Upper lobe of left lung (tissue), 6 donors: ENCODE data around the gene PSMB2. TPM values are rescaled to one million over a fixed set of nuclear protein-coding genes. Genes with fewer than 3 reads are reported as not detected.

Experiments used
- ATAC-seq, 2 donors: fragments of 200-7000 bp; cut with Tn5 transposase; one replicate each; pipeline ENCODE4 v1.9.1; 2022; ENCODE audit warnings: mild to moderate bottlenecking in 2 of 2, moderate library complexity in 2 of 2; ENCODE audit not compliant: low FRiP score in 2 of 2
- DNase-seq, 2 donors: peaks; one replicate each; pipeline ENCODE4 v3.0.0-alpha.2; 2019 to 2020
- H3K27ac ChIP-seq, 4 donors: fragments of 200-600 bp; sonication (generic); one replicate each; pipeline ENCODE4 v1.5.1; 2016 to 2019
- H3K27me3 ChIP-seq, 4 donors: fragments of 200-600 bp; sonication (generic); one replicate each; pipeline ENCODE4 v1.5.1; 2017 to 2019
- H3K36me3 ChIP-seq, 4 donors: fragments of 200-600 bp; sonication (generic); one replicate each; pipeline ENCODE4 v1.5.1; 2016 to 2019
- H3K4me1 ChIP-seq, 4 donors: fragments of 200-600 bp; sonication (generic); one replicate each; pipeline ENCODE4 v1.5.1; 2018 to 2019
- H3K4me3 ChIP-seq, 4 donors: fragments of 200-600 bp; sonication (generic); one replicate each; pipeline ENCODE4 v1.5.1; 2017 to 2019; ENCODE audit warnings: mild to moderate bottlenecking in 2 of 4, moderate library complexity in 1 of 4
- H3K9me3 ChIP-seq, 4 donors: fragments of 200-600 bp; sonication (generic); one replicate each; pipeline ENCODE4 v1.5.1; 2018 to 2019
- EP300 ChIP-seq, 4 donors: sonication (generic); formaldehyde crosslinking; IDR thresholded peaks; one replicate each; pipeline ENCODE4 v1.5.1; 2017; ENCODE audit warnings: antibody characterized with exemption in 4 of 4, control low read depth in 2 of 4
- POLR2A ChIP-seq, 4 donors: fragments of 450-650 bp; IDR thresholded peaks; one replicate each; pipeline ENCODE4 v1.5.1; 2016 to 2017; ENCODE audit warnings: antibody characterized with exemption in 4 of 4, mild to moderate bottlenecking in 2 of 4
- POLR2AphosphoS5 ChIP-seq, 2 donors: sonication (generic); formaldehyde crosslinking; IDR thresholded peaks; one replicate each; pipeline ENCODE4 v1.5.1; 2017; ENCODE audit warnings: antibody characterized with exemption in 2 of 2
- WGBS, 2 donors: methylation state at CpG; one replicate each; pipeline ENCODE4 v1.1.5; 2017 to 2018; 5-methylcytosine and 5-hydroxymethylcytosine counted together
- total RNA-seq, 6 donors: library from RNA; depleted of rRNA in 4 of 6; stranded (reverse); fragments of >200 nt in 4 of 6; gene quantifications; one replicate each; pipeline versions ENCODE4 v1.1.0 to v1.2.1, GENCODE V29; 2016 to 2021
- TF ChIP-seq, protein P1 (sequence below), 6 experiments: fragments of 450-650 bp in 4 of 6; fragments of 200-600 bp in 2 of 6; sonication (generic) in 2 of 6; IDR thresholded peaks; one replicate each; pipeline ENCODE4 v1.5.1; 2016 to 2019; ENCODE audit warnings: antibody characterized with exemption in 6 of 6
- donor health status: DM: no; HTN: no; CAD: no; lungs with moderate emphysema.
- donor health status: DM: no; HTN: yes; CAD: no; lungs with severe emphysema.

PSMB2 gene
- total RNA-seq, 6 donors from 2014 or later: 17.8 to 45.6 (median 38.7) TPM

DNA sequence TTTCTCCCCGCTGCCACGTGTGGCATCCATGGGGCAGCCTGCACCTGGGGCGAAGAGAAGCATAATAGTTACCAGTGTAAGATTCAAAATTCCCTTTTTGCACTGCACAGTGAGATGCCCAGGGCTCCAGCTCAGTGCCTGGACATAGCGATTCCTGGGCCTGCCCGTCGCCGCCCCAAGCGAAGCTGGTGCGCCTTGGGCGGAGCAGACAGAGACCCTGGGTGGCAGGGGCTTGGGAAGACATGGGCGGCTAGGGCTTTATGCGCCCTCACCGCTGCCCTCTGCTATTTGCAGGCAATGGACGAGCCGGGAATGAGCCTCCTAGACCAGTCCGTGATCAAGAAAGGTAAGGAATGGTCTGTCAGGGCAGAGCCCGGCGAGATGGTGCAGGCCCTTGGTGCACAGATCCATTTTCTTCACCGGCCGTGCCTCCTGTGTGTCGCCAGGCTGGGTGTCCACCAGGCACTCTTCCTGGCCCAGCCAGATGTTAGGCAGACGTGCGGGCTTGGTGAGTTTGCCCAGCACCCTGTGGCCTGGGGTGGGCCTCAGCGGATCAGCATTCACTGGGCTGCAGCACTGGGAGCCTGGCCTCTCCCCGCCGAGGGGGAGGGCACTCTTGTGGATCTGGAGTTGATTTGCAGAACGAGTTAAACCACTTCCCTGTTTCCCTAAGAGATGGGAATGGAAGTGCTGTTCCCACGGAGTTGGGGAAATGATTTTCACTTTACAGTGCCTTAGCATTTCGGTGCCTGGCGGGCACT, 66.5 kb downstream of the PSMB2 start:
- H3K27ac ChIP-seq: peak overlapping the region in 2 of 4 donors; percentile 21 to 46
- DNase-seq (peak; percentile 57 to 59), ATAC-seq (peak in 1 of 2 donors; percentile 41)
- no peaks in the 10 kb centered on the region for H3K36me3 ChIP-seq
- H3K27me3 ChIP-seq: peaks cover 0 to 15% (median 4%) of the 10 kb centered on the region in 4 donors
- 69 to 85% methylated on average over 19 to 30 of the region's 30 CpGs for WGBS, 2 donors
- H3K4me3 ChIP-seq: no peak overlapping the region
- no peaks in the 10 kb centered on the region for H3K9me3 ChIP-seq
- TF ChIP-seq, protein P1, sequence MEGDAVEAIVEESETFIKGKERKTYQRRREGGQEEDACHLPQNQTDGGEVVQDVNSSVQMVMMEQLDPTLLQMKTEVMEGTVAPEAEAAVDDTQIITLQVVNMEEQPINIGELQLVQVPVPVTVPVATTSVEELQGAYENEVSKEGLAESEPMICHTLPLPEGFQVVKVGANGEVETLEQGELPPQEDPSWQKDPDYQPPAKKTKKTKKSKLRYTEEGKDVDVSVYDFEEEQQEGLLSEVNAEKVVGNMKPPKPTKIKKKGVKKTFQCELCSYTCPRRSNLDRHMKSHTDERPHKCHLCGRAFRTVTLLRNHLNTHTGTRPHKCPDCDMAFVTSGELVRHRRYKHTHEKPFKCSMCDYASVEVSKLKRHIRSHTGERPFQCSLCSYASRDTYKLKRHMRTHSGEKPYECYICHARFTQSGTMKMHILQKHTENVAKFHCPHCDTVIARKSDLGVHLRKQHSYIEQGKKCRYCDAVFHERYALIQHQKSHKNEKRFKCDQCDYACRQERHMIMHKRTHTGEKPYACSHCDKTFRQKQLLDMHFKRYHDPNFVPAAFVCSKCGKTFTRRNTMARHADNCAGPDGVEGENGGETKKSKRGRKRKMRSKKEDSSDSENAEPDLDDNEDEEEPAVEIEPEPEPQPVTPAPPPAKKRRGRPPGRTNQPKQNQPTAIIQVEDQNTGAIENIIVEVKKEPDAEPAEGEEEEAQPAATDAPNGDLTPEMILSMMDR (IDR thresholded peaks at IDR 0.05): no peak
- TF ChIP-seq POLR2AphosphoS5 (IDR thresholded peaks at IDR 0.05) (no peak), POLR2A (IDR thresholded peaks at IDR 0.05) (no peak), EP300 (IDR thresholded peaks at IDR 0.05) (no peak)
- peaks cover 14 to 60% (median 42%) of the 10 kb centered on the region in 4 donors for H3K4me1 ChIP-seq

GRCh38 chr1:35574125-35574654, 67.1 kb downstream of the PSMB2 start:
- H3K4me3 ChIP-seq: peak overlapping the region in 3 of 4 donors; percentile 53 to 61 (median 60)
- ATAC-seq (no peak), DNase-seq (peak in 1 of 2 donors; percentile 81)
- peaks cover 0 to 15% (median 4%) of the 10 kb centered on the region in 4 donors for H3K27me3 ChIP-seq
- no peaks in the 10 kb centered on the region for H3K36me3 ChIP-seq
- H3K4me1 ChIP-seq: peaks cover 14 to 60% (median 42%) of the 10 kb centered on the region in 4 donors
- peak overlapping the region in 1 of 4 donors; percentile 14 for H3K27ac ChIP-seq
- TF ChIP-seq, protein P1 (IDR thresholded peaks at IDR 0.05): peak in 2 of 6 experiments; percentile 0 to 20
- TF ChIP-seq EP300 (IDR thresholded peaks at IDR 0.05): no peak
- 73 to 80% methylated on average over 39 to 40 of the region's 48 CpGs for WGBS, 2 donors
- H3K9me3 ChIP-seq: no peaks in the 10 kb centered on the region

DNA sequence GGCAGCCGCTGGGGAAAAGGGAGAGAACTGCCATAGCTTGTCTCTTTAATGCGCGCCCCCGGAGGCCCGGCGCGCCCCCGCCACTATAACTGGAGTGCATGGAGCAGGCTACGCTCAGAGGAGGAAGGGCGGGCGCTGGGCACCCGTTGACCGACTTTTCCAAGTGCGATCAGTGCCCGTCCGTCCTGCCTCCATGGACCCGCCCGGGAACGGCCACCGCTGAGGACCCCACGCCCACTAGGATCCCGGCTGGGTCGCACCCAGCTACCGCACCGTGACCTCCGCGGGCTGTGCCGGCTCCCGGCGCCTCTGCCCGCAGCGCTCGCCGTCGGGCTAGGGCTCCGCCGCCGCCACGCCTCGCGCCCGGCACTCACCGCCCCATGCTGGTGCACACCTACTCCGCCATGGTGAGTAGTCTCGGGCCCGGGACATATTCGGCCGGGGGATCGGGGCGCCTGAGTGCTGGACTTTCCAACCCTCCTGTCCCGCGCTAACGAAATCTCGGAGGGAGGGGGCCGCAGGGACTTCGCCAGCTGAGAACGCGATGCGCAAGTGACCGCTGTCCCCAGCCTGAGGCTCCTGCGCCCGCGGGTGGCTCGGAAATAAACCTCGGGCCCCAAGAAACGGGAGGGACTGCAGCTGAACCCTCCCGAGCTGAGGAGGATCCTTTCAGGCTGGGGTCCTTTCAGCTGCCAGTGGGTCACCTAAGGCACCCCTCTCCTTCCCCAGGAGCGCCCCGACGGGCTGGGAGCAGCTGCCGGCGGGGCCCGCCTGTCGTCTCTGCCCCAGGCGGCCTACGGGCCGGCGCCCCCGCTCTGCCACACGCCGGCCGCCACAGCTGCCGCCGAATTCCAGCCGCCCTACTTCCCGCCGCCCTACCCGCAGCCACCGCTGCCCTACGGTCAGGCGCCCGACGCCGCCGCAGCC, 67.9 kb downstream of the PSMB2 start, which contains the start of gene TFAP2E:
Gene TFAP2E (plus strand): TSS at position 117 of the 927 bp plus-strand sequence. CDS start 264 bp downstream, at position 381.
- DNase-seq: peak; percentile 73 to 93
- Histone ChIP-seq H3K4me1 (peaks cover 14 to 59% (median 42%) of the 10 kb centered on the region in 4 donors), H3K27me3 (peaks cover 0 to 15% (median 4%) of the 10 kb centered on the region in 4 donors), H3K36me3 (no peaks in the 10 kb centered on the region), H3K4me3 (peak within 1 kb of the TSS; percentile 22 to 61 (median 56)), H3K9me3 (no peaks in the 10 kb centered on the region), H3K27ac (peak within 1 kb of the TSS in 1 of 4 donors; percentile 14)
- TF ChIP-seq POLR2A (IDR thresholded peaks at IDR 0.05): peak in 2 of 4 donors; percentile 35 to 68
- peak in 1 of 2 donors; percentile 27 for TF ChIP-seq POLR2AphosphoS5 (IDR thresholded peaks at IDR 0.05)
- TF ChIP-seq, protein P1 (IDR thresholded peaks at IDR 0.05): peak in 1 of 6 experiments; percentile 19
- TF ChIP-seq EP300 (IDR thresholded peaks at IDR 0.05): no peak
- ATAC-seq: peak; percentile 42 to 64
- 24 to 30% methylated on average over 31 to 87 of the region's 95 CpGs for WGBS, 2 donors

DNA sequence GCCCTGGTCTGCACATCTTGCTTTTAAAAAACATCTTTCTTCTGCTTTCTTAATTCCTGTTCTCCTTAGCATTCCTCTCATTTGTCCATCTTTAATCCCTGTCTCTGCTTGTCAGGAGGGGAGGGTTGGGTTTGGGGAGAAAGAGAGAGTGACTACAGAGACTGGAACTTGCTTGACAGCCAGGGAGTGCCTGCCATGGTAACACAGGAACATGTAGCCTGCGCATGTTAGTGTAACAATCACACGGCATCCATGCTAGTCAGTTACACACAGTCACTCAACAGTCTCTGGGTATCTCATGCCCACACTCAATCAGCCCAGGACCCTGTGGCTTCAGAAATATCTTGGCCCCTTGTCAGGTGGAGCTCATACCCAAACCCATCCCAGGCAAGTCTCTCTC, 69.0 kb downstream of the PSMB2 start:
- no peak overlapping the region for H3K4me3 ChIP-seq
- peaks cover 14 to 48% (median 37%) of the 10 kb centered on the region in 4 donors for H3K4me1 ChIP-seq
- H3K36me3 ChIP-seq: peaks cover 0 to under 1% (median 0%) of the 10 kb centered on the region in 4 donors
- ATAC-seq: no peak
- peaks cover 0 to 15% (median 4%) of the 10 kb centered on the region in 4 donors for H3K27me3 ChIP-seq
- 80 to 85% methylated on average over 2 of the region's 2 CpGs for WGBS, 2 donors
- no peaks in the 10 kb centered on the region for H3K9me3 ChIP-seq
- H3K27ac ChIP-seq: no peak overlapping the region
- no peak for DNase-seq
- TF ChIP-seq, protein P1 (IDR thresholded peaks at IDR 0.05): no peak
- no peak for TF ChIP-seq POLR2A (IDR thresholded peaks at IDR 0.05)
- TF ChIP-seq POLR2AphosphoS5 (IDR thresholded peaks at IDR 0.05): no peak
- TF ChIP-seq EP300 (IDR thresholded peaks at IDR 0.05): no peak
